Esophagus muscularis mucosa (tissue), 4 donors: ENCODE measurements around the gene FYB1. TPM values are rescaled to one million over a fixed set of nuclear protein-coding genes. Genes with fewer than 3 reads are reported as not detected.

Experiments used
- DNase-seq: peaks from one replicate; pipeline ENCODE4 v3.0.0-alpha.2; 2017; ENCODE audit errors: extremely low spot score
- H3K27ac ChIP-seq, 4 donors: fragments of 200-600 bp; sonication (generic); replicated peaks in 1 of 4; 1 replicate in 3 of 4; 2 replicates in 1 of 4; pipeline ENCODE4 v1.5.1; 2016 to 2019; ENCODE audit warnings: mild to moderate bottlenecking in 1 of 4
- H3K27me3 ChIP-seq, 4 donors: fragments of 200-600 bp; sonication (generic); one replicate each; pipeline versions ENCODE4 v1.5.1 to v1.6.0; 2016 to 2019
- H3K36me3 ChIP-seq, 4 donors: fragments of 200-600 bp; sonication (generic); one replicate each; pipeline ENCODE4 v1.5.1; 2016 to 2019
- H3K4me1 ChIP-seq, 4 donors: fragments of 200-600 bp; sonication (generic); one replicate each; pipeline ENCODE4 v1.5.1; 2016 to 2019
- H3K4me3 ChIP-seq, 4 donors: fragments of 200-600 bp; sonication (generic); 1 replicate in 2 of 4; 2 replicates in 2 of 4; pipeline ENCODE4 v1.5.1; 2016 to 2019; ENCODE audit warnings: mild to moderate bottlenecking in 4 of 4, moderate library complexity in 1 of 4
- H3K9me3 ChIP-seq, 4 donors: fragments of 200-600 bp; sonication (generic); 1 replicate in 3 of 4; 2 replicates in 1 of 4; pipeline ENCODE4 v1.5.1; 2016 to 2019
- EP300 ChIP-seq: sonication (generic); formaldehyde crosslinking; IDR thresholded peaks from one replicate; pipeline ENCODE4 v1.6.1; 2017; ENCODE audit warnings: antibody characterized with exemption
- POLR2A ChIP-seq: fragments of 450-650 bp; IDR thresholded peaks from one replicate; pipeline ENCODE4 v1.6.1; 2017; ENCODE audit warnings: antibody characterized with exemption, moderate library complexity, mild to moderate bottlenecking, low read depth
- POLR2AphosphoS5 ChIP-seq, 2 donors: sonication (generic); formaldehyde crosslinking; IDR thresholded peaks; one replicate each; pipeline ENCODE4 v1.6.1; 2017; ENCODE audit warnings: antibody characterized with exemption in 2 of 2
- WGBS: methylation state at CpG from one replicate; pipeline ENCODE4 v1.1.5; 2018; 5-methylcytosine and 5-hydroxymethylcytosine counted together
- intact Hi-C: fragments of 100-400 bp; cut with DNase I; formaldehyde crosslinking; loops from one replicate; pipeline ENCODE4 v1.15.1; 2023
- total RNA-seq, 4 donors: library from RNA; depleted of rRNA; stranded (reverse); fragments of >200 nt; gene quantifications; one replicate each; pipeline versions ENCODE4 v1.1.0 to v1.2.1, GENCODE V29; 2016
- TF ChIP-seq, protein P1 (sequence below), 3 experiments: fragments of 200-600 bp in 2 of 3; fragments of 450-650 bp in 1 of 3; sonication (generic) in 2 of 3; IDR thresholded peaks; one replicate each; pipeline ENCODE4 v1.5.1; 2017 to 2019; ENCODE audit warnings: antibody characterized with exemption in 3 of 3, mild to moderate bottlenecking in 2 of 3, moderate library complexity in 1 of 3

FYB1 gene
- total RNA-seq, 4 donors from 2014 or later = 3.2 to 12.9 (median 3.9) TPM

DNA sequence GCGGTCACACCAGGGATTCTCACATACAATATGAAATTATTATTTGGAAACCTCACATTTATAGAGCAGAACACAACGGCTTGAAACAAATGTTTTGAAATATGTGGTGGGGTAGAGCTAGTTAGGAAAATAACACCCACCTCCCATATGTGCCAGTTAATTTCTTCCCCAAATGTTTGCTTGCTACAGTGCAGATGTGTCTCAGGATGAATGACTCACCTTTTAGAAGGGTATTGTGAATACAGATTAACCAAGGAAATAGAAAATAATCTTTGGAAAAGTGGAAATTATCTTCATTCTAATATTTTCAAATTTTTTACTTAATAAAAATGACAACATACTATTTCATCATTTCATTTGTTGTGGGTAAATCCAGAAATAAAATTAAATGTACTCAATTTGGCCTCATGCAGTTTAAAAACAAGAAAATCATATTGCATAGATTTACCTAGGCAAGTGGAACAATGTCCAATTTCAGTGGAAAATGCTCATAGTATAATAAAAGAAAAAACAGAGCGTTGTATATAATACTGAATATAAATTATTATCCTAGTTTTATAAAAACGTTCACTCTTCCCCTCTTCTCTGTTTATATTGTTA lies 105.9 kb downstream of the FYB1 start:
- peaks cover 0 to 5% (median 2%) of the 10 kb centered on the region in 4 donors for H3K4me1 ChIP-seq
- TF ChIP-seq, protein P1, sequence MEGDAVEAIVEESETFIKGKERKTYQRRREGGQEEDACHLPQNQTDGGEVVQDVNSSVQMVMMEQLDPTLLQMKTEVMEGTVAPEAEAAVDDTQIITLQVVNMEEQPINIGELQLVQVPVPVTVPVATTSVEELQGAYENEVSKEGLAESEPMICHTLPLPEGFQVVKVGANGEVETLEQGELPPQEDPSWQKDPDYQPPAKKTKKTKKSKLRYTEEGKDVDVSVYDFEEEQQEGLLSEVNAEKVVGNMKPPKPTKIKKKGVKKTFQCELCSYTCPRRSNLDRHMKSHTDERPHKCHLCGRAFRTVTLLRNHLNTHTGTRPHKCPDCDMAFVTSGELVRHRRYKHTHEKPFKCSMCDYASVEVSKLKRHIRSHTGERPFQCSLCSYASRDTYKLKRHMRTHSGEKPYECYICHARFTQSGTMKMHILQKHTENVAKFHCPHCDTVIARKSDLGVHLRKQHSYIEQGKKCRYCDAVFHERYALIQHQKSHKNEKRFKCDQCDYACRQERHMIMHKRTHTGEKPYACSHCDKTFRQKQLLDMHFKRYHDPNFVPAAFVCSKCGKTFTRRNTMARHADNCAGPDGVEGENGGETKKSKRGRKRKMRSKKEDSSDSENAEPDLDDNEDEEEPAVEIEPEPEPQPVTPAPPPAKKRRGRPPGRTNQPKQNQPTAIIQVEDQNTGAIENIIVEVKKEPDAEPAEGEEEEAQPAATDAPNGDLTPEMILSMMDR (IDR thresholded peaks at IDR 0.05) = no peak
- no peak for TF ChIP-seq POLR2A
- TF ChIP-seq EP300 = no peak
- TF ChIP-seq POLR2AphosphoS5 (IDR thresholded peaks at IDR 0.05) = no peak
- H3K27ac ChIP-seq = no peak overlapping the region
- WGBS = 74% methylated on average over 4 of the region's 4 CpGs
- H3K4me3 ChIP-seq = no peak overlapping the region
- no peaks in the 10 kb centered on the region for H3K9me3 ChIP-seq
- H3K27me3 ChIP-seq = no peaks in the 10 kb centered on the region
- intact Hi-C loops = no loop called here
- H3K36me3 ChIP-seq = no peaks in the 10 kb centered on the region
- no peak for DNase-seq

DNA sequence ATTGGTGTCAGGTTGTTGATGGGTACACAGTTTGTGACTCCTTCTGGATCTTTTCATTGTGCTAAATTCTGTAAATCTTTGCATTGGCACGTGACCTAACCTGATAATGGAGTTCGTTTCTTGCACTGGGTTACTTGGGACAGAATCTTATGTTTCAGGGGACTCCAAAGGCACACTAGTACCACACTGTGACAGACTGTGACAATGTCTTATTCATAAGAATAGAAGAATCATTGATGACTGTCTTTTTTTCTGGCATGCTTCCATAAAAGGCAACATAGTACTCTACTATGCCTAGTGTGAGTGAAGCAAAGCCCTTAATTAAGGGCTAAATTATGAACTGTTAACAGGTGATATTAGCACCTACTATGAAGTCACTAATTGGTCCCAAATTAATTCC lies 109.8 kb downstream of the FYB1 start:
- intact Hi-C loops = no loop called here
- 77% methylated on average over 2 of the region's 2 CpGs for WGBS
- H3K27ac ChIP-seq = no peak overlapping the region
- H3K27me3 ChIP-seq = no peaks in the 10 kb centered on the region
- H3K4me3 ChIP-seq = no peak overlapping the region
- H3K36me3 ChIP-seq = no peaks in the 10 kb centered on the region
- no peaks in the 10 kb centered on the region for H3K4me1 ChIP-seq
- no peaks in the 10 kb centered on the region for H3K9me3 ChIP-seq
- TF ChIP-seq POLR2A (no peak), POLR2AphosphoS5 (IDR thresholded peaks at IDR 0.05) (no peak), EP300 (no peak)
- TF ChIP-seq, protein P1 (IDR thresholded peaks at IDR 0.05) = no peak
- no peak for DNase-seq

DNA sequence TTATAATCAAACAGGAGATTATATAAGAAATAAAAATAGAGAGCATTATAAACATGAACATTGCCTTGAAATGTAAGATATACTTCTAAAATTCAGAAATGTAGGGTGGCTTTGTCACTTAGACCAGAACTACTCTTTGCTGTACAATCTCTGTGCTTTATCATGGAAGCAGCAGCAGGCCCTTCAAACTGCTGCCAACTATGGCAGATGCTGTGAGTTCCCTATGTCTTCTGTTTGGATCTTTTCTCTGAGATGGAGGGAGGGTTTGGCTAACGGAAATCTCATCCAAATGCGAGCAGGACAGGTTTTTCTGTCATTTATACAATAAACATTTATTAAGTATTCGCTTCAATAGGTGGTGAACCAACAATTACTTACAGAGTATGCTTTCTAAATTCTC lies 110.4 kb downstream of the FYB1 start:
- Histone ChIP-seq H3K27ac (no peak overlapping the region), H3K4me3 (no peak overlapping the region), H3K4me1 (no peaks in the 10 kb centered on the region), H3K9me3 (no peaks in the 10 kb centered on the region), H3K27me3 (no peaks in the 10 kb centered on the region), H3K36me3 (no peaks in the 10 kb centered on the region)
- 54% methylated on average over 3 of the region's 3 CpGs for WGBS
- TF ChIP-seq POLR2AphosphoS5 (IDR thresholded peaks at IDR 0.05) (no peak), POLR2A (no peak), EP300 (no peak)
- TF ChIP-seq, protein P1 (IDR thresholded peaks at IDR 0.05) = no peak
- DNase-seq = no peak
- intact Hi-C loops = no loop called here

DNA sequence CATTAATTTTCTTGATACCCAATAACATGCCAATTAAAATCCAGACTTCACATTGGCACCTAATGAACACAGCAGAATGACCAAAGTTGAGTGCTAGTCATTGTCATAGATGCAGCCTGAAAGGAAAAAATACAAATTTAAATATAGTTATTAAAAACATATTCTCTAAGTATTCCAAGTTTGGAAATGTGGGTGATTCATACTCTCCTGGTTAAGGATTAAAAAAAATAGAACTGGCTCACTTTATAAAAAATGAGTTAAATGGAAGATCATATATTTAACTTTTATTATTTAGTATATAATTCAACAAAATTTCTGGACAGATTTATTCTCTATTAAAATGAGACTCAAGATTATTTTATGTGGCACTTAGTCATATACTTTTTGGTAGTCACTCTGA lies 112.0 kb downstream of the FYB1 start:
- intact Hi-C loops = no loop called here
- no peak for DNase-seq
- Histone ChIP-seq H3K36me3 (no peaks in the 10 kb centered on the region), H3K4me3 (no peak overlapping the region), H3K27me3 (no peaks in the 10 kb centered on the region), H3K4me1 (no peaks in the 10 kb centered on the region), H3K27ac (no peak overlapping the region), H3K9me3 (no peaks in the 10 kb centered on the region)
- TF ChIP-seq, protein P1 (IDR thresholded peaks at IDR 0.05) = no peak
- no peak for TF ChIP-seq EP300
- TF ChIP-seq POLR2A = no peak
- TF ChIP-seq POLR2AphosphoS5 (IDR thresholded peaks at IDR 0.05) = no peak

DNA sequence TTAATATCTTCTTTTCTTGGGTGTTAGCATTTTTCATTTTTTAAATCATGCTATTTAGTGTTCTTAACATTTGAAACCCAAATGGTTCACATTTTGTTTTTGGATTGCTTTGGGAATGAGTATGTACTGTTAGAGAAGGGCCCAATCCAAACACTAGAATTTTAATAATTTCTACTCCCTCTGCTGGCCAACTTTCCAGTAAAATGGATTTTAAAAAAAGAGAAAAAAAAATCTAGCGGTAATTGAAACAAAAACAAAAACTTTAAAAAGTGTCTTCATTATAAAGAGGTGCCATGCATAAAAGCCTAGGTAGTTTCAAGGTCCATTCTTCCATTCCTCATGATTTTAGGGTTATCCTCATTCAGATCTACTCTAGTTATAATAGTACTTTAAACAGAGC lies 113.0 kb downstream of the FYB1 start:
- no peaks in the 10 kb centered on the region for H3K9me3 ChIP-seq
- intact Hi-C loops = no loop called here
- no peaks in the 10 kb centered on the region for H3K36me3 ChIP-seq
- no peak overlapping the region for H3K27ac ChIP-seq
- WGBS = 55% methylated on average over 1 of the region's 1 CpG
- H3K4me1 ChIP-seq = no peaks in the 10 kb centered on the region
- TF ChIP-seq, protein P1 (IDR thresholded peaks at IDR 0.05) = peak in 1 of 3 experiments; percentile 12
- no peak for TF ChIP-seq EP300
- H3K4me3 ChIP-seq = no peak overlapping the region
- no peaks in the 10 kb centered on the region for H3K27me3 ChIP-seq
- no peak for DNase-seq
